ENCODE data around the gene VAC14.

GRCh38 chr16:70754851-70755600 is 45.9 kb downstream of the VAC14 start:
- no peak for TF ChIP-seq ZNF24 (tag by site-specific recombination; IDR thresholded peaks at IDR 0.05)
- no peak for TF ChIP-seq ZNF274 (IDR thresholded peaks at IDR 0.05; ENCODE audit: low read length)
- no peak for TF ChIP-seq ZNF274 (tag by site-specific recombination; IDR thresholded peaks at IDR 0.05; ENCODE audit: borderline replicate concordance)
- no peak for TF ChIP-seq HOXC10 (CRISPR knock-in tag; IDR thresholded peaks at IDR 0.05)
- TF ChIP-seq, protein P1, sequence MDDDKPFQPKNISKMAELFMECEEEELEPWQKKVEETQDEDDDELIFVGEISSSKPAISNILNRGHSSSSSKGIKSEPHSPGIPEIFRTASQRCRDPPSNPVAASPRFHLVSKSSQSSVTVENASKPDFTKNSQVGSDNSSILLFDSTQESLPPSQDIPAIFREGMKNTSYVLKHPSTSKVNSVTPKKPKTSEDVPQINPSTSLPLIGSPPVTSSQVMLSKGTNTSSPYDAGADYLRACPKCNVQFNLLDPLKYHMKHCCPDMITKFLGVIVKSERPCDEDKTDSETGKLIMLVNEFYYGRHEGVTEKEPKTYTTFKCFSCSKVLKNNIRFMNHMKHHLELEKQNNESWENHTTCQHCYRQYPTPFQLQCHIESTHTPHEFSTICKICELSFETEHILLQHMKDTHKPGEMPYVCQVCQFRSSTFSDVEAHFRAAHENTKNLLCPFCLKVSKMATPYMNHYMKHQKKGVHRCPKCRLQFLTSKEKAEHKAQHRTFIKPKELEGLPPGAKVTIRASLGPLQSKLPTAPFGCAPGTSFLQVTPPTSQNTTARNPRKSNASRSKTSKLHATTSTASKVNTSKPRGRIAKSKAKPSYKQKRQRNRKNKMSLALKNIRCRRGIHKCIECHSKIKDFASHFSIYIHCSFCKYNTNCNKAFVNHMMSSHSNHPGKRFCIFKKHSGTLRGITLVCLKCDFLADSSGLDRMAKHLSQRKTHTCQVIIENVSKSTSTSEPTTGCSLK (tag by site-specific recombination; IDR thresholded peaks at IDR 0.05): no peak
- TF ChIP-seq HOXA7 (CRISPR knock-in tag; IDR thresholded peaks at IDR 0.05; ENCODE audit: borderline replicate concordance): no peak
- TF ChIP-seq, protein P2, sequence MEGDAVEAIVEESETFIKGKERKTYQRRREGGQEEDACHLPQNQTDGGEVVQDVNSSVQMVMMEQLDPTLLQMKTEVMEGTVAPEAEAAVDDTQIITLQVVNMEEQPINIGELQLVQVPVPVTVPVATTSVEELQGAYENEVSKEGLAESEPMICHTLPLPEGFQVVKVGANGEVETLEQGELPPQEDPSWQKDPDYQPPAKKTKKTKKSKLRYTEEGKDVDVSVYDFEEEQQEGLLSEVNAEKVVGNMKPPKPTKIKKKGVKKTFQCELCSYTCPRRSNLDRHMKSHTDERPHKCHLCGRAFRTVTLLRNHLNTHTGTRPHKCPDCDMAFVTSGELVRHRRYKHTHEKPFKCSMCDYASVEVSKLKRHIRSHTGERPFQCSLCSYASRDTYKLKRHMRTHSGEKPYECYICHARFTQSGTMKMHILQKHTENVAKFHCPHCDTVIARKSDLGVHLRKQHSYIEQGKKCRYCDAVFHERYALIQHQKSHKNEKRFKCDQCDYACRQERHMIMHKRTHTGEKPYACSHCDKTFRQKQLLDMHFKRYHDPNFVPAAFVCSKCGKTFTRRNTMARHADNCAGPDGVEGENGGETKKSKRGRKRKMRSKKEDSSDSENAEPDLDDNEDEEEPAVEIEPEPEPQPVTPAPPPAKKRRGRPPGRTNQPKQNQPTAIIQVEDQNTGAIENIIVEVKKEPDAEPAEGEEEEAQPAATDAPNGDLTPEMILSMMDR (tag by site-specific recombination; IDR thresholded peaks at IDR 0.05): no peak
- TF ChIP-seq ZNF341 (tag by site-specific recombination; IDR thresholded peaks at IDR 0.05; ENCODE audit: low read depth): no peak
- TF ChIP-seq EGR2 (tag by site-specific recombination; IDR thresholded peaks at IDR 0.05; ENCODE audit: low read depth): no peak
- TF ChIP-seq, protein P3, sequence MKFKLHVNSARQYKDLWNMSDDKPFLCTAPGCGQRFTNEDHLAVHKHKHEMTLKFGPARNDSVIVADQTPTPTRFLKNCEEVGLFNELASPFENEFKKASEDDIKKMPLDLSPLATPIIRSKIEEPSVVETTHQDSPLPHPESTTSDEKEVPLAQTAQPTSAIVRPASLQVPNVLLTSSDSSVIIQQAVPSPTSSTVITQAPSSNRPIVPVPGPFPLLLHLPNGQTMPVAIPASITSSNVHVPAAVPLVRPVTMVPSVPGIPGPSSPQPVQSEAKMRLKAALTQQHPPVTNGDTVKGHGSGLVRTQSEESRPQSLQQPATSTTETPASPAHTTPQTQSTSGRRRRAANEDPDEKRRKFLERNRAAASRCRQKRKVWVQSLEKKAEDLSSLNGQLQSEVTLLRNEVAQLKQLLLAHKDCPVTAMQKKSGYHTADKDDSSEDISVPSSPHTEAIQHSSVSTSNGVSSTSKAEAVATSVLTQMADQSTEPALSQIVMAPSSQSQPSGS (tag by site-specific recombination; IDR thresholded peaks at IDR 0.05; ENCODE audit: low read depth): no peak
- TF ChIP-seq, protein P4, sequence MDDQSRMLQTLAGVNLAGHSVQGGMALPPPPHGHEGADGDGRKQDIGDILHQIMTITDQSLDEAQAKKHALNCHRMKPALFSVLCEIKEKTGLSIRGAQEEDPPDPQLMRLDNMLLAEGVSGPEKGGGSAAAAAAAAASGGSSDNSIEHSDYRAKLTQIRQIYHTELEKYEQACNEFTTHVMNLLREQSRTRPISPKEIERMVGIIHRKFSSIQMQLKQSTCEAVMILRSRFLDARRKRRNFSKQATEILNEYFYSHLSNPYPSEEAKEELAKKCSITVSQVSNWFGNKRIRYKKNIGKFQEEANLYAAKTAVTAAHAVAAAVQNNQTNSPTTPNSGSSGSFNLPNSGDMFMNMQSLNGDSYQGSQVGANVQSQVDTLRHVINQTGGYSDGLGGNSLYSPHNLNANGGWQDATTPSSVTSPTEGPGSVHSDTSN (CRISPR knock-in tag; IDR thresholded peaks at IDR 0.05): no peak
- TF ChIP-seq ZNF518A (tag by site-specific recombination; conservative IDR thresholded peaks at IDR 0.05; ENCODE audit: low read depth): no peak
- TF ChIP-seq ZNF391 (tag by site-specific recombination; IDR thresholded peaks at IDR 0.05; ENCODE audit: borderline replicate concordance, low read depth): no peak
- no peak for TF ChIP-seq YY1 (tag by site-specific recombination; IDR thresholded peaks at IDR 0.05)
- TF ChIP-seq TCF7L2 (IDR thresholded peaks at IDR 0.05; ENCODE audit: borderline replicate concordance, low read depth, low read length): no peak

Measured in HEK293 (cell line).